ENCODE measurements around the gene PHF8.

- TF ChIP-seq CTCF (IDR thresholded peaks at IDR 0.05) (no peak), POLR2A (IDR thresholded peaks at IDR 0.05) (no peak)
These were observed 1.2 kb downstream of the PHF8 start for GRCh38 chrX:54043056-54043455.
